ENCODE measurements around the gene TADA2A. TPM values are rescaled to one million over a fixed set of nuclear protein-coding genes. Genes with fewer than 3 reads are reported as not detected.

TADA2A gene
- total and polyA plus RNA-seq, 2 of the 8 experiments (the other 6 are each of a cell fraction or from before 2014, with no cell fraction given), result 8.4 to 18.5 TPM

- Histone ChIP-seq H3K79me2 (ENCODE audit: control insufficient read depth in 1 of 2, insufficient read depth in 2 of 2, low read length in 2 of 2) (no peaks in the 10 kb centered on the region), H3K4ac (replicated peaks; ENCODE audit: insufficient read length, low read depth, low read length) (no peak overlapping the region), H3K18ac (ENCODE audit: extremely low read depth, low read length) (no peak overlapping the region), H2BK5ac (ENCODE audit: low read depth, low read length) (no peak overlapping the region), H4K91ac (replicated peaks; ENCODE audit: insufficient read length, low read length) (no peak overlapping the region), H3K4me3 (ENCODE audit: extremely low read depth in 1 of 4, insufficient read depth in 2 of 4, low read depth in 3 of 4, low read length in 4 of 4) (no peak overlapping the region), H2AK5ac (ENCODE audit: low read depth, low read length) (no peak overlapping the region), H3K36me3 (ENCODE audit: control insufficient read depth in 2 of 4, insufficient read depth in 4 of 4, low read length in 3 of 4) (peaks cover 4 to 44% (median 31%) of the 10 kb centered on the region in 4 experiments), H2AFZ (ENCODE audit: low read length) (no peak overlapping the region), H3K4me2 (ENCODE audit: insufficient read depth in 1 of 2, low read depth in 2 of 2, low read length in 2 of 2) (no peak overlapping the region), H2BK12ac (ENCODE audit: low read depth, low read length) (no peak overlapping the region), H4K5ac (ENCODE audit: insufficient read length, low read depth, low read length) (no peak overlapping the region), H3K9ac (replicated peaks in 1 of 4; ENCODE audit: extremely low read depth in 1 of 4, low read depth in 3 of 4, low read length in 3 of 4) (no peak overlapping the region; a peak in 1 of 7 replicates), H3K56ac (replicated peaks; ENCODE audit: insufficient read length, low read depth, low read length) (no peak overlapping the region), H3K9me3 (ENCODE audit: insufficient read depth in 2 of 2, low read depth in 1 of 2, low read length in 1 of 2) (no peaks in the 10 kb centered on the region), H4K8ac (ENCODE audit: extremely low read depth, insufficient read depth, low read length) (no peak overlapping the region), H2BK120ac (replicated peaks; ENCODE audit: low read depth, low read length) (no peak overlapping the region), H3K14ac (ENCODE audit: insufficient read length) (no peak overlapping the region), H2BK15ac (ENCODE audit: low read length) (no peak overlapping the region), H3K27me3 (replicated peaks in 1 of 4; ENCODE audit: control insufficient read depth in 3 of 4, extremely low read depth in 1 of 4, insufficient read depth in 3 of 4, low read length in 3 of 4) (no peaks in the 10 kb centered on the region), H3K27ac (ENCODE audit: low read depth, low read length) (no peak overlapping the region), H2BK20ac (ENCODE audit: low read length) (no peak overlapping the region), H4K20me1 (replicated peaks in 1 of 2; ENCODE audit: control insufficient read depth in 1 of 2, insufficient read depth in 2 of 2, low read length in 2 of 2) (no peaks in the 10 kb centered on the region), H3K79me1 (ENCODE audit: low read depth, low read length) (no peaks in the 10 kb centered on the region), H3K4me1 (replicated peaks in 1 of 4; ENCODE audit: control insufficient read depth in 3 of 4, insufficient read depth in 4 of 4, low read length in 3 of 4) (peaks cover 0 to 5% (median 0%) of the 10 kb centered on the region in 4 experiments; a peak in 2 of 7 replicates), H3K23ac (ENCODE audit: insufficient read length) (no peak overlapping the region), H3K23me2 (ENCODE audit: low read depth, low read length) (no peaks in the 10 kb centered on the region)
- ChIA-PET CTCF (ENCODE audit: partially characterized antibody) (interaction anchor here (0.6 to 1.0 kb wide), 5 partner anchors 26 to 569 kb away, joined by 3 read pairs; no protein-coding TSS in a partner anchor), POLR2A (ENCODE audit: partially characterized antibody) (interaction anchor here (0.9 kb wide), 1 partner anchor 16 kb away, joined by 5 read pairs; no protein-coding TSS in a partner anchor)
- no peak for DNase-seq (ENCODE audit: low read depth in 1 of 2, low spot score in 2 of 2)
- 93% methylated on average over 4 of the region's 4 CpGs; no CpG with 5 or more reads in 1 of the 2 experiments for WGBS, 2 experiments (ENCODE audit: extremely low coverage in 1 of 2, insufficient coverage in 1 of 2, insufficient read length in 1 of 2, insufficient replicate concordance in 2 of 2, low coverage in 1 of 2, low lambda C conversion rate in 2 of 2, missing lambda C conversion rate in 1 of 2)
- FAIRE-seq, result no peak
- no peak for TF ChIP-seq TAF7 (optimal IDR thresholded peaks at IDR 0.05; ENCODE audit: borderline replicate concordance, low read depth, low read length)
- no peak for TF ChIP-seq JUN (IDR thresholded peaks at IDR 0.05; ENCODE audit: low read depth, low read length)
- TF ChIP-seq CTCF (IDR thresholded peaks at IDR 0.05; ENCODE audit: control extremely low read depth in 1 of 3, insufficient read depth in 1 of 3, low read depth in 1 of 3, low read length in 3 of 3), result no peak
- TF ChIP-seq HDAC2 (IDR thresholded peaks at IDR 0.05; ENCODE audit: borderline replicate concordance in 1 of 2, low read depth in 2 of 2, low read length in 2 of 2), result no peak
- no peak for TF ChIP-seq HDAC6 (IDR thresholded peaks at IDR 0.05; ENCODE audit: low read depth, low read length)
- TF ChIP-seq JUND (IDR thresholded peaks at IDR 0.05; ENCODE audit: low read length), result no peak
- TF ChIP-seq BRCA1 (IDR thresholded peaks at IDR 0.05; ENCODE audit: low read depth, low read length), result no peak
- TF ChIP-seq CHD1 (IDR thresholded peaks at IDR 0.05; ENCODE audit: low read depth, low read length), result no peak
- no peak for TF ChIP-seq FOSL1 (IDR thresholded peaks at IDR 0.05; ENCODE audit: insufficient read depth, low read depth, low read length)
- no peak for TF ChIP-seq SP1 (IDR thresholded peaks at IDR 0.05; ENCODE audit: low read depth, low read length)
Measured at GRCh38 chr17:37476431-37477120, 69.9 kb downstream of the TADA2A start.
